Measurements from ENCODE around the gene MSRB1. TPM values are rescaled to one million over a fixed set of nuclear protein-coding genes. Genes with fewer than 3 reads are reported as not detected.
"Not testable (repeated sequence)": the region's sequence is repeated elsewhere in the genome, so short reads cannot be mapped to it uniquely, and the experiment has no call there.

The MSRB1 gene
- total and polyA plus RNA-seq, 7 donors: 17.8 to 136 (median 35.7) TPM

DNA sequence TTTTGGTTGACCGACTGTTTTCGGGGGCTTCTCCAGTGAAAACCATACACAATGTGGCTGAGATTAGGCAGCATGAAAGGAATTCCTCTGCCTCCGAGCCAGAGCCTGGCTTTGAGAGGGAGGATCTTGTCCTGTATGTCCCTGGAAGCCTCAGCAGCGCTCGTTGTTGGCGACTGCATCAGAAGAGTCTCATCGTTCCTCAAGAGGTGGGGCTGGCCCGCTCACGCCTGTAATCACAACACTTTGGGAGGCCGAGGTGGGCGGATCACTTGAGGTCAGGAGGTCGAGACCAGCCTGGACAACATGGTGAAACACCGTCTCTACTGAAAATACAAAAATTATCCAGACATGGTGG lies 39.8 kb downstream of the MSRB1 start:
- Histone ChIP-seq H3K4me1 (no peaks in the 10 kb centered on the region), H3K9me3 (no peaks in the 10 kb centered on the region), H3K36me3 (no peaks in the 10 kb centered on the region), H3K27me3 (peaks cover 3 to 63% (median 14%) of the 10 kb centered on the region in 3 donors), H3K27ac (no peak overlapping the region), H3K4me3 (no peak overlapping the region)
- no peak for DNase-seq
- TF ChIP-seq, protein P1, sequence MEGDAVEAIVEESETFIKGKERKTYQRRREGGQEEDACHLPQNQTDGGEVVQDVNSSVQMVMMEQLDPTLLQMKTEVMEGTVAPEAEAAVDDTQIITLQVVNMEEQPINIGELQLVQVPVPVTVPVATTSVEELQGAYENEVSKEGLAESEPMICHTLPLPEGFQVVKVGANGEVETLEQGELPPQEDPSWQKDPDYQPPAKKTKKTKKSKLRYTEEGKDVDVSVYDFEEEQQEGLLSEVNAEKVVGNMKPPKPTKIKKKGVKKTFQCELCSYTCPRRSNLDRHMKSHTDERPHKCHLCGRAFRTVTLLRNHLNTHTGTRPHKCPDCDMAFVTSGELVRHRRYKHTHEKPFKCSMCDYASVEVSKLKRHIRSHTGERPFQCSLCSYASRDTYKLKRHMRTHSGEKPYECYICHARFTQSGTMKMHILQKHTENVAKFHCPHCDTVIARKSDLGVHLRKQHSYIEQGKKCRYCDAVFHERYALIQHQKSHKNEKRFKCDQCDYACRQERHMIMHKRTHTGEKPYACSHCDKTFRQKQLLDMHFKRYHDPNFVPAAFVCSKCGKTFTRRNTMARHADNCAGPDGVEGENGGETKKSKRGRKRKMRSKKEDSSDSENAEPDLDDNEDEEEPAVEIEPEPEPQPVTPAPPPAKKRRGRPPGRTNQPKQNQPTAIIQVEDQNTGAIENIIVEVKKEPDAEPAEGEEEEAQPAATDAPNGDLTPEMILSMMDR (IDR thresholded peaks at IDR 0.05): no peak
- TF ChIP-seq POLR2AphosphoS5 (IDR thresholded peaks at IDR 0.05) (no peak), POLR2A (IDR thresholded peaks at IDR 0.05) (no peak), EP300 (IDR thresholded peaks at IDR 0.05) (no peak)
- 70 to 81% methylated on average over 13 of the region's 13 CpGs for WGBS, 2 donors
- intact Hi-C loops (cut with DNase I): no loop called here

DNA sequence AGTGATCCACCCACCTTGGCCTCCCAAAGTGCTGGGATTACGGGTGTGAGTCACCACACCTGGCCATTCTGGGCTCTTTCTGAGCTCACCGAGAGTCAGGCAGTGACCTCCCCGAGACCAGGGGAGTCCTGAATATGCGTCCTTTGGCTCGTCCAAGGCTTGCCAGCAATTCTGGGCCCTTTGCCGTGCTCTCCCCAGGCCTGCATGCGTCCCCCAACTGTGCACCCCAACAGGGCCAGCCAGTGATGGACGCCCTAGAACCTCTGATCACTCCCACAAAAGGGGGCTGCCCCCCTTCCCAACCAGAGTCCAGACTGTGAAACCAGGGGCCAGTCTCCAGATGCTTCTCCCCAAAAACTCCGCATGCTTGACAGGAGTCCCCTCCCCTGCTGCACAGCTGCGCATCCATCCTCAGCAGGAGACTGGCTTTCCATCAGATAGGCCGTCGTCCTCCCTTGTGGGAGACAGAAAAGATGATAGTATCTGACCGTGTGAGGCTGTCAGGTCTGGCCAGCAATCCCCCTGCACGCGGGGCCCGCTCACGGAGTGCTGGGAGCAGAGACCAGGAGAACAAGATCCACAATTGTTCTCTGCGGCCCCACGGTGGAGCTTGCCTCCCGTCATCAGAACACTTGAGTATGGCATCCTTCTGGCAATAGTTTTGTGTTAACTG lies 40.3 kb downstream of the MSRB1 start:
- H3K4me3 ChIP-seq: no peak overlapping the region
- no peak overlapping the region for H3K27ac ChIP-seq
- H3K36me3 ChIP-seq: no peaks in the 10 kb centered on the region
- TF ChIP-seq POLR2AphosphoS5 (IDR thresholded peaks at IDR 0.05): no peak
- TF ChIP-seq, protein P1 (IDR thresholded peaks at IDR 0.05): no peak
- TF ChIP-seq POLR2A (IDR thresholded peaks at IDR 0.05): no peak
- TF ChIP-seq EP300 (IDR thresholded peaks at IDR 0.05): no peak
- H3K4me1 ChIP-seq: no peaks in the 10 kb centered on the region
- 83 to 92% methylated on average over 20 of the region's 20 CpGs for WGBS, 2 donors
- H3K9me3 ChIP-seq: no peaks in the 10 kb centered on the region
- intact Hi-C loops (cut with DNase I): no loop called here
- H3K27me3 ChIP-seq: peaks cover 3 to 63% (median 9%) of the 10 kb centered on the region in 3 donors
- DNase-seq: no peak

DNA sequence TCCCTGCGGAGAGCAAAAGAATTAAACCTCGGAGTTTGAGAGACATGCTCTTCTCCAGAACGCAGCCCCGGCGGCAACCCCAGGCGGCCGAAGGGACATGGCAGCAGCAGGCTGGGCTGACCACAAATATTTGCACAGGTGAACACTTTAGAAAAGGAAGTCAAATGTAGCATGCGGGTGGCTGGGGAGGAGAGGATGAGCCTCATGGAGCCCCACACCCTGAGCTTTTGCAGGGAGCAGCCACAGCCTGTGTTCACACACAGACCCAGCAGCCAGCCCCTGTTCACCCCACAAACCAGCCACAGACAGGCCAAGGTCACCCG lies 42.6 kb downstream of the MSRB1 start:
- DNase-seq: no peak
- no peak overlapping the region for H3K4me3 ChIP-seq
- H3K4me1 ChIP-seq: no peaks in the 10 kb centered on the region
- no peaks in the 10 kb centered on the region for H3K36me3 ChIP-seq
- H3K27me3 ChIP-seq: peaks cover 0 to 54% (median 0%) of the 10 kb centered on the region in 3 donors
- intact Hi-C loops (cut with DNase I): no loop called here
- whole genome bisulfite sequencing, 2 donors: 15 to 67% methylated on average over 9 of the region's 9 CpGs
- TF ChIP-seq POLR2AphosphoS5 (IDR thresholded peaks at IDR 0.05): no peak
- TF ChIP-seq POLR2A (IDR thresholded peaks at IDR 0.05): no peak
- no peak for TF ChIP-seq EP300 (IDR thresholded peaks at IDR 0.05)
- TF ChIP-seq, protein P1 (IDR thresholded peaks at IDR 0.05): no peak
- H3K27ac ChIP-seq: no peak overlapping the region
- H3K9me3 ChIP-seq: no peaks in the 10 kb centered on the region

DNA sequence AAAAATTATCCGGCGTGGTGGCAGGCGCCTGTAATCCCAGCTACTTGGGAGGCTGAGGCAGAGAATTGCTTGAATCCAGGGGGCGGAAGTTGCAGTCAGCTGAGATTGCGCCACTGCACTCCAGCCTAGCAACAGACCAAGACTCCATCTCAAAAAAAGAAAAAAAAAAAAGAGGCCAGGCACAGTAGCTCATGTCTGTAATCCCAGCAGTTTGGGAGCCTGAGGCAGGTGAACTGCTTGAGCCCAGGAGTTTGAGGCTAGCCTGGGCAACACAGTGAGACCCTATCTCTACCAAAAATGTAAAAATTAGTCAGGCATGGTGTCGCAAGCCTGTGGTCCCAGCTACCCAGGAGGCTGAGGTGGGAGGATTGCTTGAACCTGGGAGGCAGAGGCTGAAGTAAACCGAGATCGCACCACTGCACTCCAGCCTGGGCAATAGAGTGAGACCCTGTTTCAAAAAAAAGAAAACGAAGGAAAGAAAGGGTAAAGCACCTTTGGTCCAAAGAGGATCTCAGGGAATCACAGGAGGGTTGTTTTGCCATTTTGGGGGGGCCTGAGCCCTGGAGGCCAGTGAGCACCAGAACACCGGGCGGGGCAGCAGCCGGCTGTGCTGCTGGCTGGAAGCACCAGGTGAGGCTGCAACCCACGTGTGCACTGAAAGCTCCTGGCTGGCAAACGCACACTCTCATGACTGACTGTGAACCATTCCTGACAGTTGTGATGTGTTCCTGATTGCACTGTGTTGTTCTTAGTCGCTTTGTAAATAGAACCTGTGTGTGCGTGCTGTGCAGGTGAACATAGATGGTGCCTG lies 43.2 kb downstream of the MSRB1 start:
- Histone ChIP-seq H3K4me3 (no peak overlapping the region), H3K27me3 (peaks cover 0 to 54% (median 0%) of the 10 kb centered on the region in 3 donors)
- 38 to 80% methylated on average over 16 of the region's 16 CpGs for WGBS, 2 donors

DNA sequence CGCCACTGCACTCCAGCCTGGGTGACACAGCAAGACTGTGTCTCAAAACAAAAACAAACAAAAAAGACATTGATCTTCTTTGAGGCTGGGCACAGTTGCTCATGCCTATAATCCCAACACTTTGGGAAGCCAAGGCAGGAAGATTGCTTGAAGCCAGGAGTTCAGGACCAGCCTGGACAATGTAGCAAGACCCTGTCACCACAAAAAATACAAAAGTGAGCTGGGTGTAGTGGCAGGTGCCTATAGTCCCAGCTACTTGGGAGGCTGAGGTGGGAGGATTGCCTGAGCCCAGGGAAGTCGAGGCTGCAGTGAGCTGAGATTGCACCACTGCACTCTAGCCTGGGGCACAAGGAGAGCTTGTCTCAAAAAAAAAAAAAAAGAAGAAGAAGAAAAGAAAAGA lies 45.3 kb downstream of the MSRB1 start:
- H3K4me1 ChIP-seq; H3K27ac ChIP-seq; H3K9me3 ChIP-seq; H3K36me3 ChIP-seq; intact Hi-C loops (cut with DNase I); H3K4me3 ChIP-seq; DNase-seq: not testable (repeated sequence)
- 87 to 91% methylated on average over 2 of the region's 2 CpGs for WGBS, 2 donors
- H3K27me3 ChIP-seq: peaks cover 0 to 44% (median 0%) of the 10 kb centered on the region in 3 donors

More for the DNA sequence above, 43.2 kb downstream of the MSRB1 start:
- H3K27ac ChIP-seq: no peak overlapping the region
- H3K4me1 ChIP-seq: no peaks in the 10 kb centered on the region
- intact Hi-C loops (cut with DNase I): no loop called here
- no peak for DNase-seq
- no peaks in the 10 kb centered on the region for H3K36me3 ChIP-seq
- no peaks in the 10 kb centered on the region for H3K9me3 ChIP-seq
- no peak for TF ChIP-seq POLR2AphosphoS5 (IDR thresholded peaks at IDR 0.05)
- no peak for TF ChIP-seq EP300 (IDR thresholded peaks at IDR 0.05)
- TF ChIP-seq, protein P1 (IDR thresholded peaks at IDR 0.05): peak in 1 of 4 experiments; percentile 9
- no peak for TF ChIP-seq POLR2A (IDR thresholded peaks at IDR 0.05)

All from sigmoid colon (tissue), 7 donors.